PC-9 (cell line): Measurements from ENCODE around the gene TTC24. TPM values are rescaled to one million over a fixed set of nuclear protein-coding genes. Genes with fewer than 3 reads are reported as not detected.
"Not testable (repeated sequence)": the region's sequence is repeated elsewhere in the genome, so short reads cannot be mapped to it uniquely, and the experiment has no call there.

Source experiments
- BruUV-seq: library from RNA; stranded (reverse); fragments of 400-500 nt; replicated peaks from 2 replicates; lab custom pipeline; 2021; lab: Mats Ljungman, UMichigan
- CTCF ChIA-PET: fragments of 300-600 bp; sonication (Branson Sonifier 250); formaldehyde crosslinking; loops from one replicate; lab custom pipeline; 2022; ENCODE audit warnings: antibody characterized with exemption; lab: Charles Lee
- POLR2A ChIA-PET: fragments of 300-600 bp; sonication (Branson Sonifier 250); formaldehyde crosslinking; loops from one replicate; lab custom pipeline; 2022; ENCODE audit warnings: antibody characterized with exemption; ENCODE audit not compliant: unreplicated experiment; lab: Charles Lee
- DNase-seq, 2 experiments: peaks; one replicate each; pipeline versions ENCODE4 v3.0.0 to v3.0.0-alpha.2; 2015 to 2022; ENCODE audit warnings: mixed read lengths in 1 of 2
- H2AFZ ChIP-seq: fragments of 200-600 bp; sonication (generic); 2 replicates; pipeline ENCODE4 v1.8.1; 2017; ENCODE audit warnings: antibody characterized with exemption
- H3F3A ChIP-seq: fragments of 200-600 bp; sonication (generic); 2 replicates; pipeline ENCODE4 v1.8.1; 2017; ENCODE audit warnings: antibody characterized with exemption, mild to moderate bottlenecking, low read depth; ENCODE audit not compliant: insufficient read depth
- H3K27ac ChIP-seq: fragments of 200-600 bp; sonication (generic); 2 replicates; pipeline ENCODE4 v1.6.1; 2016; ENCODE audit warnings: mixed run types
- H3K27me3 ChIP-seq: fragments of 200-600 bp; sonication (generic); 2 replicates; pipeline ENCODE4 v1.6.1; 2016; ENCODE audit warnings: low read depth, mixed run types; ENCODE audit not compliant: insufficient read depth
- H3K36me3 ChIP-seq: fragments of 200-600 bp; sonication (generic); 2 replicates; pipeline ENCODE4 v1.6.1; 2016; ENCODE audit warnings: low read depth, mixed run types
- H3K4me1 ChIP-seq: fragments of 200-600 bp; sonication (generic); replicated peaks from 2 replicates; pipeline ENCODE4 v1.6.1; 2016; ENCODE audit warnings: mixed run types; ENCODE audit not compliant: insufficient read depth
- H3K4me2 ChIP-seq: fragments of 200-600 bp; sonication (generic); 2 replicates; pipeline ENCODE4 v1.6.1; 2017; ENCODE audit warnings: mixed run types
- H3K4me3 ChIP-seq: fragments of 200-600 bp; sonication (generic); 2 replicates; pipeline ENCODE4 v1.6.1; 2016; ENCODE audit warnings: mixed run types
- H3K79me2 ChIP-seq: fragments of 200-600 bp; sonication (generic); 2 replicates; pipeline ENCODE4 v1.6.1; 2017; ENCODE audit warnings: low read depth, mixed run types
- H3K9me2 ChIP-seq: fragments of 200-600 bp; sonication (generic); 2 replicates; pipeline ENCODE4 v1.8.1; 2017; ENCODE audit warnings: mild to moderate bottlenecking; ENCODE audit not compliant: insufficient read depth
- H3K9me3 ChIP-seq: fragments of 200-600 bp; sonication (generic); 2 replicates; pipeline ENCODE4 v1.8.1; 2016; ENCODE audit warnings: low read depth; ENCODE audit not compliant: insufficient read depth
- H4K20me1 ChIP-seq: fragments of 200-600 bp; sonication (generic); 2 replicates; pipeline ENCODE4 v1.8.1; 2017; ENCODE audit not compliant: insufficient read depth
- EZH2 ChIP-seq: fragments of 200-600 bp; sonication (generic); IDR thresholded peaks from 2 replicates; pipeline ENCODE4 v1.8.0; 2017; ENCODE audit warnings: antibody characterized with exemption, low read depth
- intact Hi-C: fragments of 100-400 bp; cut with micrococcal nuclease; formaldehyde crosslinking; loops from one replicate; pipeline ENCODE4 v1.10.0; 2022; ENCODE audit not compliant: unreplicated experiment
- total RNA-seq: library from RNA; stranded (reverse); gene quantifications from 2 replicates; pipeline ENCODE4 v1.2.3, GENCODE V29; 2021
- TF ChIP-seq, protein P1 (sequence below): fragments of 200-600 bp; sonication (generic); conservative IDR thresholded peaks from 2 replicates; pipeline ENCODE4 v1.6.1; 2017; ENCODE audit warnings: mixed run types, antibody characterized with exemption, mild to moderate bottlenecking, moderate library complexity

The TTC24 gene
- total RNA-seq, 1 experiment from 2014 or later, result not detected

DNA sequence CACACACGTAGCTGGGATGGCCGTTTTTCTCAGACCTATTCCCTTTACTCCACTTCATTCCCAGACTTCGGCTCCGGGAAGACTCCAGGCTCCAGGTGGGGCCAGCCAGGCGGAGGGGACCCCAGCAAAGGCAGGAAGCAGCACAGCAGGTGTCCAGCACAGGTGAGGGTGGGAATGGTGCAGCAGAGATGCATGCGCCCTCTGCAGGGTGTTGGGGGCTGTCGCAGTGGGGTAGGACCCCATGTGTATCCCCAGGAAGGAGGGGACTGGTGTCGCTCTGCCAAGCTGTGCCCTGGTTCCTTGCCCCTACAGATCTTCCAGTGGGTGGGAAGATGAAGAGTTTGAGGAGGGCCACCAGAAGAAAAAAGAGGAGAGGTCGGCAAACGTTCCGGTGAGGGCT, 5.3 kb downstream of the TTC24 start:
- CTCF ChIA-PET, result interaction anchor here (0.5 kb wide), 1 partner anchor 125 kb away, joined by 3 read pairs; no protein-coding TSS in a partner anchor
- Histone ChIP-seq H3K9me2 (no peaks in the 10 kb centered on the region), H4K20me1 (no peaks in the 10 kb centered on the region), H3K36me3 (no peaks in the 10 kb centered on the region), H3K27me3 (no peaks in the 10 kb centered on the region), H3K4me3 (no peak overlapping the region), H3K79me2 (no peaks in the 10 kb centered on the region), H3K27ac (no peak overlapping the region), H3K9me3 (no peaks in the 10 kb centered on the region), H2AFZ (no peak overlapping the region), H3F3A (no peaks in the 10 kb centered on the region), H3K4me1 (no peaks in the 10 kb centered on the region), H3K4me2 (no peak overlapping the region)
- TF ChIP-seq EZH2, result no peak
- TF ChIP-seq, protein P1, sequence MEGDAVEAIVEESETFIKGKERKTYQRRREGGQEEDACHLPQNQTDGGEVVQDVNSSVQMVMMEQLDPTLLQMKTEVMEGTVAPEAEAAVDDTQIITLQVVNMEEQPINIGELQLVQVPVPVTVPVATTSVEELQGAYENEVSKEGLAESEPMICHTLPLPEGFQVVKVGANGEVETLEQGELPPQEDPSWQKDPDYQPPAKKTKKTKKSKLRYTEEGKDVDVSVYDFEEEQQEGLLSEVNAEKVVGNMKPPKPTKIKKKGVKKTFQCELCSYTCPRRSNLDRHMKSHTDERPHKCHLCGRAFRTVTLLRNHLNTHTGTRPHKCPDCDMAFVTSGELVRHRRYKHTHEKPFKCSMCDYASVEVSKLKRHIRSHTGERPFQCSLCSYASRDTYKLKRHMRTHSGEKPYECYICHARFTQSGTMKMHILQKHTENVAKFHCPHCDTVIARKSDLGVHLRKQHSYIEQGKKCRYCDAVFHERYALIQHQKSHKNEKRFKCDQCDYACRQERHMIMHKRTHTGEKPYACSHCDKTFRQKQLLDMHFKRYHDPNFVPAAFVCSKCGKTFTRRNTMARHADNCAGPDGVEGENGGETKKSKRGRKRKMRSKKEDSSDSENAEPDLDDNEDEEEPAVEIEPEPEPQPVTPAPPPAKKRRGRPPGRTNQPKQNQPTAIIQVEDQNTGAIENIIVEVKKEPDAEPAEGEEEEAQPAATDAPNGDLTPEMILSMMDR, result no peak
- POLR2A ChIA-PET, result interaction anchor here (0.6 kb wide), 1 partner anchor 82 kb away, joined by 4 read pairs; no protein-coding TSS in a partner anchor
- intact Hi-C loops, result loop anchor here (1.0 to 2.0 kb wide), 2 partner anchors 23 to 94 kb away; no protein-coding TSS in a partner anchor
- no peak for DNase-seq
- BruUV-seq, result no TSS peak

- no peaks in the 10 kb centered on the region for H3K9me2 ChIP-seq
- no peak overlapping the region for H3K4me3 ChIP-seq
- 0 out of 2 replicates have a peak, but pooled peaks cover 7% of the 10 kb centered on the region for H3F3A ChIP-seq
- POLR2A ChIA-PET, result no interaction called here
- no peak overlapping the region for H3K27ac ChIP-seq
- no peaks in the 10 kb centered on the region for H3K36me3 ChIP-seq
- intact Hi-C loops, result no loop called here
- DNase-seq, result no peak
- no peaks in the 10 kb centered on the region for H3K27me3 ChIP-seq
- BruUV-seq, result no TSS peak
- H4K20me1 ChIP-seq, result no peaks in the 10 kb centered on the region
- H3K9me3 ChIP-seq, result no peaks in the 10 kb centered on the region
- no peak overlapping the region for H2AFZ ChIP-seq
- no peaks in the 10 kb centered on the region for H3K79me2 ChIP-seq
- TF ChIP-seq, protein P1, result no peak
- TF ChIP-seq EZH2, result no peak
- H3K4me1 ChIP-seq, result peaks cover 8% of the 10 kb centered on the region
- CTCF ChIA-PET, result no interaction called here
- H3K4me2 ChIP-seq, result no peak overlapping the region
These were observed 6.8 kb downstream of the TTC24 start for GRCh38 chr1:156586323-156586722.

- Histone ChIP-seq H3K9me2 (no peaks in the 10 kb centered on the region), H3K9me3 (no peaks in the 10 kb centered on the region), H3K79me2 (peaks cover 1% of the 10 kb centered on the region), H3K4me1 (peaks cover 8% of the 10 kb centered on the region), H3F3A (peaks cover 7% of the 10 kb centered on the region; the same call in 1 of the 2 replicates), H3K27ac (no peak overlapping the region), H3K4me2 (no peak overlapping the region), H4K20me1 (no peaks in the 10 kb centered on the region), H3K36me3 (no peaks in the 10 kb centered on the region), H3K4me3 (no peak overlapping the region), H2AFZ (no peak overlapping the region), H3K27me3 (no peaks in the 10 kb centered on the region)
- intact Hi-C loops, result no loop called here
- POLR2A ChIA-PET, result interaction anchor here (0.5 to 0.6 kb wide), 2 partner anchors 22 to 114 kb away, joined by 4 to 9 read pairs; no protein-coding TSS in a partner anchor
- CTCF ChIA-PET, result no interaction called here
- BruUV-seq, result no TSS peak
- TF ChIP-seq EZH2, result no peak
- TF ChIP-seq, protein P1, result no peak
- DNase-seq, result no peak
These were observed 7.5 kb downstream of the TTC24 start for GRCh38 chr1:156586892-156587477.

DNA sequence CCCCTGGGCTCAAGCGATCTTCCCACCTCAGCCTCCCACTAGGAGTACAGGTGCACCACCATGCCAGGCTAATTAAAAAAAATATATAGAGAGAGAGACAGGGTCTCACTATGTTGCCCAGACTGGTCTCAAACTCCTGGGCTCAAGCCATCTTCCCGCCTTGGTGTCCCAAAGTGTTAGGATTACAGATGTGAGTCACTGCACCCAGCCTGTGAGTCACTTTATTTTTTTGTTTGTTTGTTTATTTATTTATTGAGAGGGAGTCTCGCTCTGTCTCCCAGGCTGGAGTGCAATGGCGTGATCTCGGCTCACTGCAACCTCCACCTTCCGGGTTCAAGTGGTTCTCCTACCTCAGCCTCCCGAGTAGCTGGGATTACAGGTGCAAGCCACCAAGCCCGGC, 8.4 kb downstream of the TTC24 start:
- DNase-seq, H3K9me2 ChIP-seq, BruUV-seq, H3K4me3 ChIP-seq, H3K4me1 ChIP-seq, H3K4me2 ChIP-seq, H4K20me1 ChIP-seq, intact Hi-C loops, H3K27me3 ChIP-seq, CTCF ChIA-PET, H3K27ac ChIP-seq, POLR2A ChIA-PET, H3K9me3 ChIP-seq, H3K36me3 ChIP-seq, H2AFZ ChIP-seq: not testable (repeated sequence)
- Histone ChIP-seq H3F3A (peaks cover 11% of the 10 kb centered on the region; the same call in 1 of the 2 replicates), H3K79me2 (peaks cover 11% of the 10 kb centered on the region)
